Tibial nerve (tissue), 4 donors: Measurements from ENCODE around the gene MRPL52. TPM values are rescaled to one million over a fixed set of nuclear protein-coding genes. Genes with fewer than 3 reads are reported as not detected.

Experiments used
- DNase-seq, 2 donors: peaks; one replicate each; pipeline ENCODE4 v3.0.0-alpha.2; 2019; ENCODE audit warnings: low spot score in 2 of 2
- H3K27ac ChIP-seq, 4 donors: fragments of 200-600 bp; sonication (generic) in 3 of 4; one replicate each; pipeline ENCODE4 v1.5.1; 2017 to 2019; ENCODE audit warnings: mild to moderate bottlenecking in 1 of 4
- H3K27me3 ChIP-seq, 2 donors: fragments of 200-600 bp; sonication (generic) in 1 of 2; one replicate each; pipeline versions ENCODE4 v1.5.1 to v1.6.0; 2017 to 2019
- H3K36me3 ChIP-seq, 3 donors: fragments of 200-600 bp; sonication (generic); one replicate each; pipeline ENCODE4 v1.5.1; 2018 to 2019
- H3K4me1 ChIP-seq, 4 donors: fragments of 200-600 bp; sonication (generic) in 3 of 4; one replicate each; pipeline ENCODE4 v1.5.1; 2017 to 2019
- H3K4me3 ChIP-seq, 4 donors: fragments of 200-600 bp; sonication (generic) in 3 of 4; one replicate each; pipeline ENCODE4 v1.5.1; 2017 to 2019; ENCODE audit warnings: mild to moderate bottlenecking in 1 of 4, moderate library complexity in 1 of 4
- H3K9me3 ChIP-seq, 4 donors: fragments of 200-600 bp; sonication (generic) in 3 of 4; one replicate each; pipeline ENCODE4 v1.5.1; 2017 to 2019
- CTCF ChIP-seq, 5 experiments: fragments of 200-600 bp in 3 of 5; fragments of 450-650 bp in 2 of 5; sonication (generic) in 3 of 5; IDR thresholded peaks; one replicate each; pipeline ENCODE4 v1.5.1; 2016 to 2019; ENCODE audit warnings: antibody characterized with exemption in 5 of 5, mild to moderate bottlenecking in 3 of 5, moderate library complexity in 2 of 5
- EP300 ChIP-seq, 2 donors: sonication (generic); formaldehyde crosslinking; IDR thresholded peaks; one replicate each; pipeline ENCODE4 v1.6.1; 2017; ENCODE audit warnings: antibody characterized with exemption in 2 of 2, mild to moderate bottlenecking in 1 of 2
- POLR2A ChIP-seq, 2 donors: fragments of 450-650 bp; IDR thresholded peaks; one replicate each; pipeline ENCODE4 v1.6.1; 2017; ENCODE audit warnings: antibody characterized with exemption in 2 of 2, mild to moderate bottlenecking in 2 of 2, moderate library complexity in 2 of 2
- WGBS, 2 donors: methylation state at CpG; one replicate each; pipeline ENCODE4 v1.1.5; 2018; 5-methylcytosine and 5-hydroxymethylcytosine counted together
- total RNA-seq, 4 donors: library from RNA; depleted of rRNA; stranded (reverse); fragments of >200 nt; gene quantifications; one replicate each; pipeline ENCODE4 v1.1.0, GENCODE V29; 2016

Gene MRPL52
- total RNA-seq, 4 donors from 2014 or later: 26.7 to 44.0 (median 30.2) TPM

GRCh38 chr14:22845103-22845394 is 15.4 kb downstream of the MRPL52 start:
- Histone ChIP-seq H3K9me3 (no peaks in the 10 kb centered on the region), H3K27me3 (no peaks in the 10 kb centered on the region), H3K4me3 (no peak overlapping the region), H3K36me3 (peaks cover 4 to 60% (median 18%) of the 10 kb centered on the region in 3 donors), H3K4me1 (peaks cover 10 to 90% (median 41%) of the 10 kb centered on the region in 4 donors), H3K27ac (peak overlapping the region in 3 of 4 donors; percentile 39 to 98 (median 94))
- no peak for DNase-seq
- 86 to 93% methylated on average over 9 of the region's 9 CpGs for WGBS, 2 donors
- no peak for TF ChIP-seq EP300 (IDR thresholded peaks at IDR 0.05)
- TF ChIP-seq CTCF (IDR thresholded peaks at IDR 0.05): no peak
- no peak for TF ChIP-seq POLR2A (IDR thresholded peaks at IDR 0.05)

- DNase-seq: no peak
- H3K9me3 ChIP-seq: no peaks in the 10 kb centered on the region
- peak overlapping the region; percentile 78 to 98 (median 90) for H3K27ac ChIP-seq
- no peak overlapping the region for H3K4me3 ChIP-seq
- peaks cover 4 to 60% (median 17%) of the 10 kb centered on the region in 3 donors for H3K36me3 ChIP-seq
- H3K27me3 ChIP-seq: no peaks in the 10 kb centered on the region
- TF ChIP-seq POLR2A (IDR thresholded peaks at IDR 0.05): no peak
- TF ChIP-seq EP300 (IDR thresholded peaks at IDR 0.05): no peak
- TF ChIP-seq CTCF (IDR thresholded peaks at IDR 0.05): no peak
- 65 to 68% methylated on average over 24 to 26 of the region's 26 CpGs for WGBS, 2 donors
- peaks cover 10 to 90% (median 50%) of the 10 kb centered on the region in 4 donors for H3K4me1 ChIP-seq
These were observed 16.3 kb downstream of the MRPL52 start for GRCh38 chr14:22845821-22846625.

- no peaks in the 10 kb centered on the region for H3K27me3 ChIP-seq
- no peak for DNase-seq
- no peak overlapping the region for H3K4me3 ChIP-seq
- peak overlapping the region; percentile 78 to 98 (median 90) for H3K27ac ChIP-seq
- H3K36me3 ChIP-seq: peaks cover 4 to 51% (median 9%) of the 10 kb centered on the region in 3 donors
- TF ChIP-seq POLR2A (IDR thresholded peaks at IDR 0.05): no peak
- no peak for TF ChIP-seq EP300 (IDR thresholded peaks at IDR 0.05)
- TF ChIP-seq CTCF (IDR thresholded peaks at IDR 0.05): no peak
- WGBS, 2 donors: 43 to 58% methylated on average over 11 of the region's 11 CpGs
- peaks cover 10 to 91% (median 56%) of the 10 kb centered on the region in 4 donors for H3K4me1 ChIP-seq
- no peaks in the 10 kb centered on the region for H3K9me3 ChIP-seq
These were observed 17.2 kb downstream of the MRPL52 start for GRCh38 chr14:22846811-22847307.

GRCh38 chr14:22847661-22848341 is 18.1 kb downstream of the MRPL52 start:
- WGBS, 2 donors: 16% methylated on average over 12 to 14 of the region's 14 CpGs
- peak overlapping the region; percentile 78 to 98 (median 90) for H3K27ac ChIP-seq

More at GRCh38 chr14:22847661-22848341, 18.1 kb downstream of the MRPL52 start:
- H3K4me3 ChIP-seq: peak overlapping the region in 1 of 4 donors; percentile 10
- no peaks in the 10 kb centered on the region for H3K9me3 ChIP-seq
- no peak for DNase-seq
- H3K27me3 ChIP-seq: no peaks in the 10 kb centered on the region
- H3K4me1 ChIP-seq: peaks cover 10 to 91% (median 60%) of the 10 kb centered on the region in 4 donors
- TF ChIP-seq EP300 (IDR thresholded peaks at IDR 0.05) (peak in 1 of 2 donors; percentile 36), CTCF (IDR thresholded peaks at IDR 0.05) (peak in 1 of 5 experiments; percentile 12), POLR2A (IDR thresholded peaks at IDR 0.05) (no peak)
- peaks cover 0 to 42% (median 6%) of the 10 kb centered on the region in 3 donors for H3K36me3 ChIP-seq
